Mesenchymal stem cell (in vitro differentiated cells and primary cell): Measurements from ENCODE around the gene MGLL.

Experiments
- DNase-seq: peaks from one replicate; pipeline ENCODE4 v3.0.0-alpha.2; 2013
- H2AFZ ChIP-seq: one replicate; pipeline ENCODE4 v1.6.1; 2013; ENCODE audit warnings: low read depth, mild to moderate bottlenecking, control low read depth, inconsistent platforms, low read length, moderate library complexity
- H2AK5ac ChIP-seq: 2 replicates; pipeline ENCODE4 v1.6.1; 2013; ENCODE audit warnings: low read length, moderate library complexity, mild to moderate bottlenecking, inconsistent platforms; ENCODE audit not compliant: severe bottlenecking
- H2BK120ac ChIP-seq: one replicate; pipeline ENCODE4 v1.6.1; 2013; ENCODE audit warnings: low read depth, mild to moderate bottlenecking, inconsistent platforms, low read length, moderate library complexity
- H2BK12ac ChIP-seq, 2 experiments: one replicate each; pipeline ENCODE4 v1.6.1; 2013; ENCODE audit warnings: inconsistent platforms in 2 of 2, low read length in 2 of 2, mild to moderate bottlenecking in 2 of 2, moderate library complexity in 2 of 2, control low read depth in 1 of 2
- H2BK15ac ChIP-seq: one replicate; pipeline ENCODE4 v1.6.1; 2013; ENCODE audit warnings: mild to moderate bottlenecking, low read depth, inconsistent platforms; ENCODE audit not compliant: poor library complexity, severe bottlenecking
- H2BK5ac ChIP-seq: 2 replicates; pipeline ENCODE4 v1.6.1; 2013; ENCODE audit warnings: low read depth, mild to moderate bottlenecking, low read length, control low read depth, inconsistent platforms; ENCODE audit not compliant: poor library complexity, severe bottlenecking
- H3K14ac ChIP-seq, 2 experiments: one replicate each; pipeline ENCODE4 v1.6.1; 2013; ENCODE audit warnings: inconsistent platforms in 2 of 2, low read length in 2 of 2, control low read depth in 1 of 2, mild to moderate bottlenecking in 1 of 2, moderate library complexity in 1 of 2
- H3K18ac ChIP-seq, 2 experiments: one replicate each; pipeline ENCODE4 v1.6.1; 2013; ENCODE audit warnings: inconsistent platforms in 2 of 2, low read length in 2 of 2, control low read depth in 1 of 2, low read depth in 1 of 2, mild to moderate bottlenecking in 1 of 2
- H3K23ac ChIP-seq, 2 experiments: one replicate each; pipeline ENCODE4 v1.6.1; 2013; ENCODE audit warnings: inconsistent platforms in 2 of 2, low read length in 2 of 2, mild to moderate bottlenecking in 2 of 2, moderate library complexity in 2 of 2, control low read depth in 1 of 2
- H3K27ac ChIP-seq: 2 replicates; pipeline ENCODE4 v1.5.1; 2013; ENCODE audit warnings: mild to moderate bottlenecking, moderate library complexity, low read length, control low read depth, inconsistent platforms; ENCODE audit not compliant: poor library complexity, severe bottlenecking
- H3K27me3 ChIP-seq, 2 experiments: 2 replicates each; pipeline versions ENCODE4 v1.6.1 to v1.7.0; 2013; ENCODE audit warnings: low read length in 2 of 2, mild to moderate bottlenecking in 2 of 2, moderate library complexity in 2 of 2, control low read depth in 1 of 2, inconsistent platforms in 1 of 2; ENCODE audit not compliant: control insufficient read depth in 1 of 2, insufficient read depth in 1 of 2
- H3K36me3 ChIP-seq, 2 experiments: 2 replicates each; pipeline versions ENCODE4 v1.6.1 to v1.7.0; 2013; ENCODE audit warnings: low read length in 2 of 2, control low read depth in 1 of 2, inconsistent platforms in 1 of 2, low read depth in 1 of 2, mild to moderate bottlenecking in 1 of 2; ENCODE audit not compliant: insufficient read depth in 2 of 2, control insufficient read depth in 1 of 2
- H3K4ac ChIP-seq, 2 experiments: one replicate each; pipeline ENCODE4 v1.6.1; 2013; ENCODE audit warnings: inconsistent platforms in 2 of 2, low read length in 2 of 2, mild to moderate bottlenecking in 2 of 2, moderate library complexity in 2 of 2, control low read depth in 1 of 2, low read depth in 1 of 2
- H3K4me1 ChIP-seq: 2 replicates; pipeline ENCODE4 v1.6.1; 2013; ENCODE audit warnings: low read depth, low read length, control low read depth; ENCODE audit not compliant: control insufficient read depth, insufficient read depth
- H3K4me2 ChIP-seq: 2 replicates; pipeline ENCODE4 v1.6.1; 2013; ENCODE audit warnings: low read length, mild to moderate bottlenecking, inconsistent platforms; ENCODE audit not compliant: poor library complexity, severe bottlenecking
- H3K4me3 ChIP-seq, 2 experiments: 2 replicates each; pipeline versions ENCODE4 v1.5.1 to v1.7.0; 2013; ENCODE audit warnings: low read length in 2 of 2, mild to moderate bottlenecking in 2 of 2, control low read depth in 1 of 2, low read depth in 1 of 2; ENCODE audit not compliant: insufficient read depth in 1 of 2
- H3K79me1 ChIP-seq: replicated peaks from 2 replicates; pipeline ENCODE4 v1.6.1; 2013; ENCODE audit warnings: mild to moderate bottlenecking, control low read depth, low read length, inconsistent platforms; ENCODE audit not compliant: poor library complexity, severe bottlenecking
- H3K9ac ChIP-seq: 2 replicates; pipeline ENCODE4 v1.7.0; 2013; ENCODE audit warnings: mild to moderate bottlenecking, low read length, moderate library complexity
- H3K9me3 ChIP-seq: 2 replicates; pipeline ENCODE4 v1.7.0; 2013; ENCODE audit warnings: mild to moderate bottlenecking, low read length; ENCODE audit not compliant: control insufficient read depth
- H4K8ac ChIP-seq: one replicate; pipeline ENCODE4 v1.6.1; 2013; ENCODE audit warnings: inconsistent platforms, mild to moderate bottlenecking, low read length, moderate library complexity
- H4K91ac ChIP-seq: one replicate; pipeline ENCODE4 v1.6.1; 2013; ENCODE audit warnings: mild to moderate bottlenecking, low read length, inconsistent platforms
- WGBS: methylation state at CpG from one replicate; pipeline ENCODE4 v1.1.7; 2013; ENCODE audit warnings: mixed read lengths; 5-methylcytosine and 5-hydroxymethylcytosine counted together

Gene MGLL

GRCh38 chr3:127839099-127839498, 16.8 kb upstream of the MGLL start:
- Histone ChIP-seq H4K8ac (no peak overlapping the region), H2BK12ac (no peak overlapping the region), H3K36me3 (no peaks in the 10 kb centered on the region), H2BK15ac (no peak overlapping the region), H3K18ac (no peak overlapping the region), H3K9me3 (no peaks in the 10 kb centered on the region), H3K14ac (no peak overlapping the region), H3K4ac (no peak overlapping the region), H3K4me3 (no peak overlapping the region), H2BK120ac (no peak overlapping the region), H3K27me3 (peaks cover 4 to 10% of the 10 kb centered on the region in 2 experiments), H3K4me2 (no peak overlapping the region), H2BK5ac (no peak overlapping the region), H2AK5ac (no peak overlapping the region), H3K79me1 (no peaks in the 10 kb centered on the region), H4K91ac (no peak overlapping the region), H3K27ac (no peak overlapping the region), H3K4me1 (no peaks in the 10 kb centered on the region), H3K23ac (no peak overlapping the region), H3K9ac (no peak overlapping the region), H2AFZ (no peak overlapping the region)
- DNase-seq = no peak
- WGBS = 76% methylated on average over 3 of the region's 5 CpGs

- no peak overlapping the region for H2BK12ac ChIP-seq
- H3K4me1 ChIP-seq = no peaks in the 10 kb centered on the region
- H2AFZ ChIP-seq = no peak overlapping the region
- H3K79me1 ChIP-seq = no peaks in the 10 kb centered on the region
- H3K4me3 ChIP-seq = no peak overlapping the region
- H3K27ac ChIP-seq = no peak overlapping the region
- H3K9ac ChIP-seq = no peak overlapping the region
- no peak overlapping the region for H4K91ac ChIP-seq
- H3K9me3 ChIP-seq = no peaks in the 10 kb centered on the region
- no peak overlapping the region for H3K23ac ChIP-seq
- peaks cover 0 to 7% of the 10 kb centered on the region in 2 experiments for H3K27me3 ChIP-seq
- H2BK5ac ChIP-seq = no peak overlapping the region
- H2BK15ac ChIP-seq = no peak overlapping the region
- WGBS = 92% methylated on average over 5 of the region's 8 CpGs
- no peak overlapping the region for H3K4me2 ChIP-seq
- H2AK5ac ChIP-seq = no peak overlapping the region
- no peak for DNase-seq
- H2BK120ac ChIP-seq = no peak overlapping the region
- H3K14ac ChIP-seq = no peak overlapping the region
- H3K18ac ChIP-seq = no peak overlapping the region
- no peak overlapping the region for H3K4ac ChIP-seq
- no peak overlapping the region for H4K8ac ChIP-seq
- no peaks in the 10 kb centered on the region for H3K36me3 ChIP-seq
Measured at GRCh38 chr3:127835993-127836882, 13.9 kb upstream of the MGLL start.

GRCh38 chr3:127834771-127835170, 12.5 kb upstream of the MGLL start:
- WGBS = 87% methylated on average over 4 of the region's 4 CpGs
- H3K23ac ChIP-seq = no peak overlapping the region
- H3K4me2 ChIP-seq = no peak overlapping the region
- no peaks in the 10 kb centered on the region for H3K27me3 ChIP-seq
- H3K9me3 ChIP-seq = peaks cover 7% of the 10 kb centered on the region
- no peak overlapping the region for H3K27ac ChIP-seq
- no peaks in the 10 kb centered on the region for H3K36me3 ChIP-seq
- H3K9ac ChIP-seq = no peak overlapping the region
- H3K4ac ChIP-seq = no peak overlapping the region
- no peak overlapping the region for H3K18ac ChIP-seq
- H2BK120ac ChIP-seq = no peak overlapping the region
- no peaks in the 10 kb centered on the region for H3K79me1 ChIP-seq
- H3K4me1 ChIP-seq = no peaks in the 10 kb centered on the region
- H2AFZ ChIP-seq = no peak overlapping the region
- no peak overlapping the region for H2BK12ac ChIP-seq
- H3K14ac ChIP-seq = no peak overlapping the region
- H2BK15ac ChIP-seq = no peak overlapping the region
- DNase-seq = no peak
- no peak overlapping the region for H2AK5ac ChIP-seq
- H2BK5ac ChIP-seq = no peak overlapping the region
- no peak overlapping the region for H4K8ac ChIP-seq
- H4K91ac ChIP-seq = no peak overlapping the region
- H3K4me3 ChIP-seq = no peak overlapping the region

- Histone ChIP-seq H2AK5ac (no peak overlapping the region), H3K4me1 (no peaks in the 10 kb centered on the region), H3K4me3 (no peak overlapping the region), H3K9me3 (peaks cover 19% of the 10 kb centered on the region), H2AFZ (no peak overlapping the region), H2BK5ac (no peak overlapping the region), H3K27ac (no peak overlapping the region), H2BK120ac (no peak overlapping the region), H3K27me3 (no peaks in the 10 kb centered on the region), H4K8ac (peak overlapping the region; percentile 16), H3K4me2 (no peak overlapping the region), H3K23ac (no peak overlapping the region), H2BK12ac (no peak overlapping the region), H3K4ac (no peak overlapping the region), H4K91ac (no peak overlapping the region), H3K36me3 (no peaks in the 10 kb centered on the region), H2BK15ac (no peak overlapping the region), H3K14ac (no peak overlapping the region), H3K18ac (no peak overlapping the region), H3K9ac (no peak overlapping the region), H3K79me1 (no peaks in the 10 kb centered on the region)
- 71% methylated on average over 1 of the region's 2 CpGs for WGBS
- DNase-seq = no peak
Measured at GRCh38 chr3:127833281-127834032, 11.1 kb upstream of the MGLL start.
